K562 (cell line): ENCODE measurements around the gene G6PC2. TPM values are rescaled to one million over a fixed set of nuclear protein-coding genes. Genes with fewer than 3 reads are reported as not detected.

Experiments
- DIDO1 ChIP-seq: fragments of 450-650 bp; IDR thresholded peaks from 2 replicates; pipeline ENCODE4 v1.6.1; 2016; ENCODE audit warnings: low read depth, missing biosample characterization, missing genetic modification characterization
- ELF2 ChIP-seq: fragments of 250-450 bp; sonication (Bioruptor Pico); IDR thresholded peaks from 2 replicates; pipeline ENCODE4 v1.5.0; 2021; ENCODE audit warnings: mild to moderate bottlenecking
- FOXO4 ChIP-seq: fragments of 450-650 bp; formaldehyde crosslinking; IDR thresholded peaks from 2 replicates; pipeline ENCODE4 v1.4.0; 2020; ENCODE audit warnings: mild to moderate bottlenecking, moderate library complexity
- GABPA ChIP-seq: fragments of 200-800 bp; sonication (Bioruptor generic); conservative IDR thresholded peaks from 2 replicates; pipeline ENCODE4 v1.6.1; 2016; ENCODE audit warnings: low read depth, missing genetic modification characterization, missing compliant biosample characterization
- HOXB6 ChIP-seq: fragments of 250-450 bp; sonication (Bioruptor Pico); IDR thresholded peaks from 2 replicates; pipeline ENCODE4 v1.5.1; 2022; ENCODE audit warnings: mild to moderate bottlenecking, borderline replicate concordance
- JUND ChIP-seq, 2 experiments: IDR thresholded peaks; 2 replicates in 1 of 2; 3 replicates in 1 of 2; pipeline ENCODE4 v1.6.1; 2011; ENCODE audit warnings: borderline replicate concordance in 2 of 2, low read depth in 2 of 2, low read length in 2 of 2, improper control_type of control experiment in 1 of 2, missing biosample characterization in 1 of 2, missing genetic modification characterization in 1 of 2, missing genetic modification reagents in 1 of 2
- L3MBTL2 ChIP-seq: fragments of 450-650 bp; IDR thresholded peaks from 2 replicates; pipeline ENCODE4 v1.6.1; 2016; ENCODE audit warnings: mild to moderate bottlenecking, moderate library complexity
- MCM3 ChIP-seq: fragments of 450-650 bp; IDR thresholded peaks from 2 replicates; pipeline ENCODE4 v1.6.1; 2016
- PTRF ChIP-seq: fragments of 450-650 bp; IDR thresholded peaks from 2 replicates; pipeline ENCODE4 v1.6.1; 2016; ENCODE audit warnings: mild to moderate bottlenecking, missing genetic modification characterization, missing compliant biosample characterization
- REST ChIP-seq, 2 experiments: fragments of 450-650 bp; formaldehyde crosslinking in 1 of 2; IDR thresholded peaks; 2 replicates each; pipeline versions ENCODE4 v1.4.0 to v1.6.1; 2014 to 2020; ENCODE audit warnings: mild to moderate bottlenecking in 2 of 2, borderline replicate concordance in 1 of 2, low read depth in 1 of 2
- SMC3 ChIP-seq: conservative IDR thresholded peaks from 2 replicates; pipeline ENCODE4 v1.6.1; 2011; ENCODE audit warnings: low read depth, low read length, improper control_type of control experiment; ENCODE audit not compliant: insufficient read depth
- TSC22D4 ChIP-seq: fragments of 450-650 bp; IDR thresholded peaks from 2 replicates; pipeline ENCODE4 v1.6.1; 2016; ENCODE audit warnings: missing genetic modification characterization, missing biosample characterization, control low read depth
- ZBTB34 ChIP-seq: fragments of 250-450 bp; sonication (Bioruptor Pico); IDR thresholded peaks from 2 replicates; pipeline ENCODE4 v1.8.0; 2021; ENCODE audit warnings: mild to moderate bottlenecking, moderate library complexity
- ZNF384 ChIP-seq: IDR thresholded peaks from 2 replicates; pipeline ENCODE4 v1.6.1; 2012; ENCODE audit warnings: low read depth, low read length, improper control_type of control experiment
- ZNF655 ChIP-seq: fragments of 250-450 bp; sonication (Bioruptor Pico); IDR thresholded peaks from 2 replicates; pipeline ENCODE4 v1.5.0; 2021
- polyA plus RNA-seq, 8 experiments: library from polyadenylated mRNA; depleted of rRNA in 4 of 8; stranded (reverse) in 5 of 8; unstranded in 3 of 8; fragments of >200 nt; fragmentation: Nextera tagmentation in 2 of 8; fragmentation: Illumina TruSeq in 1 of 8; extraction: Ambion mirVana in 2 of 8; extraction: Trizol in 1 of 8; gene quantifications; 2 replicates each; pipeline versions ENCODE4 v1.2.1 to v1.2.3, GENCODE V29; 2011 to 2014; ENCODE audit warnings: inconsistent platforms in 1 of 8, missing spikeins in 1 of 8
- total RNA-seq, 7 experiments: library from RNA; depleted of rRNA in 6 of 7; stranded (reverse); fragments of >200 nt in 6 of 7; fragmentation: Illumina TruSeq in 2 of 7; extraction: Trizol in 2 of 7; gene quantifications; 2 replicates each; pipeline versions ENCODE4 v1.2.1 to v1.2.3, GENCODE V29; 2011 to 2021; ENCODE audit warnings: low replicate concordance in 1 of 7

Gene G6PC2
- total and polyA plus RNA-seq, 9 of the 15 experiments (the other 6 are each of a cell fraction or from before 2014, with no cell fraction given) = 0.03 to 0.15 TPM; not detected in 7

GRCh38 chr2:168920504-168921157 lies 19.5 kb downstream of the G6PC2 start (continued):
- TF ChIP-seq DIDO1 (no peak), ZNF655 (CRISPR knock-in tag) (no peak), L3MBTL2 (peak; percentile 19; the same call in 1 of the 2 replicates), JUND (IDR thresholded peaks at IDR 0.05; ENCODE audit: borderline replicate concordance, low read depth, low read length) (no peak), JUND (tag; IDR thresholded peaks at IDR 0.05; ENCODE audit: borderline replicate concordance, low read depth, low read length) (peak; percentile 47; the same call in 1 of the 3 replicates), MCM3 (no peak), ZNF384 (0 out of 2 replicates have a peak, but pooled peaks have one; percentile 29), PTRF (no peak), ZBTB34 (no peak), ELF2 (peak; percentile 56), SMC3 (peak; percentile 88), FOXO4 (no peak), REST (IDR thresholded peaks at IDR 0.05; ENCODE audit: borderline replicate concordance) (peak; percentile 92), REST (CRISPR knock-in tag; IDR thresholded peaks at IDR 0.05; ENCODE audit: low read depth) (no peak), TSC22D4 (no peak), HOXB6 (CRISPR knock-in tag) (no peak), GABPA (tag) (no peak)
